ENCODE measurements around the gene GCNT3. TPM values are rescaled to one million over a fixed set of nuclear protein-coding genes. Genes with fewer than 3 reads are reported as not detected.

The GCNT3 gene
- total and polyA plus RNA-seq, 7 donors = 0.36 to 129 (median 73.3) TPM; not detected in 2

- DNase-seq = no peak
- 71 to 86% methylated on average over 8 of the region's 8 CpGs for WGBS, 2 donors
- Histone ChIP-seq H3K4me3 (no peak overlapping the region), H3K9me3 (peaks cover 0 to 7% (median 3%) of the 10 kb centered on the region in 4 donors), H3K27me3 (no peaks in the 10 kb centered on the region), H3K27ac (no peak overlapping the region), H3K36me3 (no peaks in the 10 kb centered on the region), H3K4me1 (no peaks in the 10 kb centered on the region)
- intact Hi-C loops (cut with DNase I) = no loop called here
- TF ChIP-seq EP300 (IDR thresholded peaks at IDR 0.05) (no peak), POLR2A (IDR thresholded peaks at IDR 0.05) (no peak), CTCF (IDR thresholded peaks at IDR 0.05) (no peak), POLR2AphosphoS5 (IDR thresholded peaks at IDR 0.05) (no peak)
Measured at GRCh38 chr15:59569477-59569876, 42.1 kb upstream of the GCNT3 start.

- 12 to 59% methylated on average over 3 of the region's 3 CpGs for WGBS, 2 donors
- H3K27ac ChIP-seq = no peak overlapping the region
- H3K27me3 ChIP-seq = no peaks in the 10 kb centered on the region
- no peaks in the 10 kb centered on the region for H3K4me1 ChIP-seq
- H3K4me3 ChIP-seq = no peak overlapping the region
- no peak for DNase-seq
- TF ChIP-seq CTCF (IDR thresholded peaks at IDR 0.05) (no peak), EP300 (IDR thresholded peaks at IDR 0.05) (no peak), POLR2A (IDR thresholded peaks at IDR 0.05) (no peak), POLR2AphosphoS5 (IDR thresholded peaks at IDR 0.05) (no peak)
- H3K9me3 ChIP-seq = peaks cover 0 to 4% (median 1%) of the 10 kb centered on the region in 4 donors
- intact Hi-C loops (cut with DNase I) = no loop called here
- H3K36me3 ChIP-seq = no peaks in the 10 kb centered on the region
Measured at GRCh38 chr15:59570315-59570714, 41.3 kb upstream of the GCNT3 start.

GRCh38 chr15:59571606-59572005 lies 40.0 kb upstream of the GCNT3 start:
- TF ChIP-seq EP300 (IDR thresholded peaks at IDR 0.05) (no peak), CTCF (IDR thresholded peaks at IDR 0.05) (no peak), POLR2AphosphoS5 (IDR thresholded peaks at IDR 0.05) (no peak), POLR2A (IDR thresholded peaks at IDR 0.05) (no peak)
- WGBS, 2 donors = 94 to 97% methylated on average over 6 of the region's 6 CpGs
- intact Hi-C loops (cut with DNase I) = no loop called here
- no peaks in the 10 kb centered on the region for H3K9me3 ChIP-seq
- no peaks in the 10 kb centered on the region for H3K36me3 ChIP-seq
- H3K4me3 ChIP-seq = no peak overlapping the region
- H3K4me1 ChIP-seq = no peaks in the 10 kb centered on the region
- DNase-seq = no peak
- H3K27ac ChIP-seq = no peak overlapping the region
- no peaks in the 10 kb centered on the region for H3K27me3 ChIP-seq

- TF ChIP-seq EP300 (IDR thresholded peaks at IDR 0.05) = no peak
- TF ChIP-seq POLR2A (IDR thresholded peaks at IDR 0.05) = no peak
- no peak for TF ChIP-seq CTCF (IDR thresholded peaks at IDR 0.05)
- no peak for TF ChIP-seq POLR2AphosphoS5 (IDR thresholded peaks at IDR 0.05)
- Histone ChIP-seq H3K4me3 (no peak overlapping the region), H3K36me3 (no peaks in the 10 kb centered on the region), H3K4me1 (no peaks in the 10 kb centered on the region), H3K27ac (no peak overlapping the region), H3K27me3 (no peaks in the 10 kb centered on the region), H3K9me3 (no peaks in the 10 kb centered on the region)
- intact Hi-C loops (cut with DNase I) = no loop called here
- 87% methylated on average over 3 of the region's 3 CpGs for WGBS, 2 donors
- no peak for DNase-seq
Measured at GRCh38 chr15:59583088-59583487, 28.5 kb upstream of the GCNT3 start.

GRCh38 chr15:59587085-59587826 lies 24.3 kb upstream of the GCNT3 start:
- no peak for DNase-seq
- Histone ChIP-seq H3K4me3 (no peak overlapping the region), H3K9me3 (no peaks in the 10 kb centered on the region), H3K36me3 (no peaks in the 10 kb centered on the region), H3K27ac (no peak overlapping the region), H3K4me1 (no peaks in the 10 kb centered on the region), H3K27me3 (no peaks in the 10 kb centered on the region)
- no peak for TF ChIP-seq POLR2A (IDR thresholded peaks at IDR 0.05)
- TF ChIP-seq EP300 (IDR thresholded peaks at IDR 0.05) = no peak
- no peak for TF ChIP-seq POLR2AphosphoS5 (IDR thresholded peaks at IDR 0.05)
- no peak for TF ChIP-seq CTCF (IDR thresholded peaks at IDR 0.05)
- 14 to 42% methylated on average over 3 of the region's 3 CpGs for WGBS, 2 donors
- intact Hi-C loops (cut with DNase I) = no loop called here
